Measurements from ENCODE around the gene ZNF426.
A peak's percentile ranks its signal among the peaks of the same experiment; 100 is the strongest.
"Not testable (repeated sequence)": the region's sequence is repeated elsewhere in the genome, so short reads cannot be mapped to it uniquely, and the experiment has no call there.

Gene ZNF426

GRCh38 chr19:9538183-9539058, at the start of gene ZNF426:
Gene ZNF426 (minus strand): TSS chr19:9538645. CDS start chr19:9536232, 2,413 bp downstream.
- peak; percentile 88 for DNase-seq

GRCh38 chr19:9586764-9587163, 48.3 kb upstream of the ZNF426 start:
- DNase-seq = peak; percentile 82

GRCh38 chr19:9584073-9584833, 45.8 kb upstream of the ZNF426 start, which contains the start of gene ZNF121:
Gene ZNF121 (minus strand): TSS chr19:9584504. CDS start chr19:9568097, 16,407 bp downstream.
- DNase-seq = peak; percentile 86

- not testable (repeated sequence) for DNase-seq
Measured at GRCh38 chr19:9582081-9582725, 43.8 kb upstream of the ZNF426 start.

- DNase-seq = no peak
Measured at GRCh38 chr19:9580728-9581127, 42.3 kb upstream of the ZNF426 start.

GRCh38 chr19:9570255-9570654, 31.8 kb upstream of the ZNF426 start:
- DNase-seq = no peak

GRCh38 chr19:9566729-9567128, 28.3 kb upstream of the ZNF426 start:
- DNase-seq = no peak

- DNase-seq = no peak
Measured at GRCh38 chr19:9565900-9566705, 27.7 kb upstream of the ZNF426 start.

GRCh38 chr19:9552536-9553274, 14.3 kb upstream of the ZNF426 start:
- no peak for DNase-seq

GRCh38 chr19:9547870-9548269, 9.4 kb upstream of the ZNF426 start:
- DNase-seq = no peak

GRCh38 chr19:9541281-9541680, 2.8 kb upstream of the ZNF426 start:
- not testable (repeated sequence) for DNase-seq

GRCh38 chr19:9539921-9540320, 1.5 kb upstream of the ZNF426 start:
- not testable (repeated sequence) for DNase-seq

- DNase-seq = not testable (repeated sequence)
Measured at GRCh38 chr19:9539201-9539600, 756 bp upstream of the ZNF426 start.

- DNase-seq = no peak
Measured at GRCh38 chr19:9535934-9536333, 2.5 kb downstream of the ZNF426 start.

- DNase-seq = peak; percentile 8
Measured at GRCh38 chr19:9531933-9532332, 6.5 kb downstream of the ZNF426 start.

- no peak for DNase-seq
Measured at GRCh38 chr19:9528757-9529336, 9.6 kb downstream of the ZNF426 start.

GRCh38 chr19:9523885-9524474, 14.5 kb downstream of the ZNF426 start:
- DNase-seq = no peak

- no peak for DNase-seq
Measured at GRCh38 chr19:9507285-9507684, 31.2 kb downstream of the ZNF426 start.

- DNase-seq = no peak
Measured at GRCh38 chr19:9500796-9501195, 37.6 kb downstream of the ZNF426 start.

GRCh38 chr19:9498183-9498902, 40.1 kb downstream of the ZNF426 start, which contains the start of gene ZNF560:
Gene ZNF560 (minus strand): TSS chr19:9498616. CDS start chr19:9475313, 23,303 bp downstream.
- no peak for DNase-seq

Data from stimulated activated CD4-positive, alpha-beta T cell treated with anti-CD3 and anti-CD28 coated beads, Interleukin-4, amount 100 ng/mL, for 24 hours (primary cell).